ENCODE measurements around the gene DGKG. TPM values are rescaled to one million over a fixed set of nuclear protein-coding genes. Genes with fewer than 3 reads are reported as not detected.

Gene DGKG
- total RNA-seq, 2 experiments from 2014 or later: 0.19 to 0.54 TPM

DNA sequence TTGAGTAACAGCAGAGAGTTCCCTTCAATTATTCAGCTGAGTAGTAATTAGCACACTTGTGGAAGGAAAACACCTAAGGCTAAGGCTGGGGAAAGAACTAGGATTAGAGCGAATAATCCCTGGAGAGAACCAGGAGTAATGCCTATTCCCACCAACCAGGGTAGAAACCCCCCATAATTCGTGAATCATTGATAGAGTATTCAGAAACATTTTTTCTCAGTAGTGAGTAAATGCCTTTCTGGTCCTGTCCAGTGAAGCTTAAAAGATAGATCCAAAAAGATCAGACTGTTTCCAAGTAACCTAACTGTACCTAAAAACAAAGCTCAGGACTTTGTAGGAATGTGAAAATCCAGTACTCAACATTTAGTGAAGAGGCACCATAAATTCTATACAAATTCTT is 71.2 kb downstream of the DGKG start:
- POLR2A ChIA-PET: no interaction called here
- Mint-ChIP-seq H3K9me3 (no peaks in the 10 kb centered on the region), H3K36me3 (no peaks in the 10 kb centered on the region), H3K4me3 (no peak overlapping the region), H3K4me1 (no peaks in the 10 kb centered on the region), H3K27ac (no peak overlapping the region), H3K27me3 (peaks cover 16% of the 10 kb centered on the region)
- DNase-seq: no peak
- no peak for ATAC-seq (ENCODE audit: low read depth)

- DNase-seq (no peak), ATAC-seq (ENCODE audit: low read depth) (no peak)
- Mint-ChIP-seq H3K27me3 (peaks cover 11% of the 10 kb centered on the region), H3K36me3 (no peaks in the 10 kb centered on the region), H3K27ac (no peak overlapping the region), H3K4me1 (no peaks in the 10 kb centered on the region), H3K4me3 (no peak overlapping the region), H3K9me3 (no peaks in the 10 kb centered on the region)
- POLR2A ChIA-PET: no interaction called here
Measured at GRCh38 chr3:186287711-186288110, 74.3 kb downstream of the DGKG start.

DNA sequence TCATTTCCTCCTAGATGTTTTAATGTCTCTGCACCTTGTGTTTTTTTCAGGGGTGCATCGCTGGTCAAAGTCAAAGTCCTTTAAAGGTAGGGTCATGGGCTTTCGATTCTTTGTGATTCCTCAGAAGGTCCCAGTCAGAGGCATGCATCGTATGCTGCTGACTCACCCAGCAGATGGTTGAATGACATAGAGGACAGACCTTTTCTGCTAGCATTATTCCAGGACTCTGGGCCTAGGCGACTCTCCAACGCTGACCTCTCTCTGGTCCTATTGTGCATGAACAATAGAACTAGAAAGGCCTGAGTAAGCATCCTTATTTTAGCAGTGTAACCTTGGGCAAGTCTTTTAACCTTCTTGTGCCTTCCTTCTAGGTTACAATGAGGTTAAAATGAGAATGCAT is 75.9 kb downstream of the DGKG start:
- POLR2A ChIA-PET: no interaction called here
- H3K27ac Mint-ChIP-seq: no peak overlapping the region
- H3K36me3 Mint-ChIP-seq: no peaks in the 10 kb centered on the region
- no peak for ATAC-seq (ENCODE audit: low read depth)
- H3K27me3 Mint-ChIP-seq: peaks cover 11% of the 10 kb centered on the region
- no peak overlapping the region for H3K4me3 Mint-ChIP-seq
- no peaks in the 10 kb centered on the region for H3K4me1 Mint-ChIP-seq
- no peaks in the 10 kb centered on the region for H3K9me3 Mint-ChIP-seq
- DNase-seq: no peak

DNA sequence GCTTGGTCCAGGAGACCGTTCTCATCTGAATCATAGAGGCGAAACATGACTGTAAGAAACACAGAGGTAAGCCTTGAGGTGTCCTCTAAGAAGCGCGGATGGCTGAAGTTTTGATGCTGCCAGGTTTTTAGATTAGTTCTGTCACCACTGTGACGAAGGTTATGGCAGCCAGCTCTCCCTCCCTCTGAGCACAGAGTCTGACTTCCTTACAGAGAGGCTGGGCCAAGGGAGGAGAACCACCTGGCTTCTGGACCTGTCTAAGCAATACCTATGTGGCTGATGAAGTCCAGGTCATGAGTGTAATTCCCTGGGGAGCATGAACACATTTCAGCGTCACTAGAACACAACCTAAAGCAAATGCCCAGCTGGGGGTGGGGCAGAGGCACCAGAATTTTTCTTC is 77.4 kb downstream of the DGKG start:
- Mint-ChIP-seq H3K4me3 (no peak overlapping the region), H3K9me3 (no peaks in the 10 kb centered on the region), H3K36me3 (no peaks in the 10 kb centered on the region), H3K4me1 (no peaks in the 10 kb centered on the region), H3K27me3 (peaks cover 13% of the 10 kb centered on the region), H3K27ac (no peak overlapping the region)
- DNase-seq (no peak), ATAC-seq (ENCODE audit: low read depth) (no peak)
- POLR2A ChIA-PET: no interaction called here

DNA sequence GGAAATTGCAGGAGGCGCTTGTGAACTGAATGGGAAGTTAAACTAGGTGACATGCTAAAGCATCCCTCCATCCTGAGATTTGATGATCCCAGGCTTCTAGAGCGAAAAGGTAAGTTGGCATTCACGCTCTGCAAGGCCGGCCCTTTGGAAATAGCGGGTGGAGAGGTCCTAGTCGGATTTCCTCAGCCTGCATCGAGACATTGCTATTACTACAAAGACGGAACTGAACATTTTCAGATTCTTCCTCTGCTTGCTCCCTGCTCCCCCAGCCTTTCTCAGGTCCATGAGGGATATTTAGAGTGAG is 77.7 kb downstream of the DGKG start:
- POLR2A ChIA-PET: no interaction called here
- Mint-ChIP-seq H3K27me3 (peaks cover 10% of the 10 kb centered on the region), H3K27ac (no peak overlapping the region), H3K4me1 (no peaks in the 10 kb centered on the region), H3K9me3 (no peaks in the 10 kb centered on the region), H3K36me3 (no peaks in the 10 kb centered on the region), H3K4me3 (no peak overlapping the region)
- ATAC-seq (ENCODE audit: low read depth) (no peak), DNase-seq (no peak)

DNA sequence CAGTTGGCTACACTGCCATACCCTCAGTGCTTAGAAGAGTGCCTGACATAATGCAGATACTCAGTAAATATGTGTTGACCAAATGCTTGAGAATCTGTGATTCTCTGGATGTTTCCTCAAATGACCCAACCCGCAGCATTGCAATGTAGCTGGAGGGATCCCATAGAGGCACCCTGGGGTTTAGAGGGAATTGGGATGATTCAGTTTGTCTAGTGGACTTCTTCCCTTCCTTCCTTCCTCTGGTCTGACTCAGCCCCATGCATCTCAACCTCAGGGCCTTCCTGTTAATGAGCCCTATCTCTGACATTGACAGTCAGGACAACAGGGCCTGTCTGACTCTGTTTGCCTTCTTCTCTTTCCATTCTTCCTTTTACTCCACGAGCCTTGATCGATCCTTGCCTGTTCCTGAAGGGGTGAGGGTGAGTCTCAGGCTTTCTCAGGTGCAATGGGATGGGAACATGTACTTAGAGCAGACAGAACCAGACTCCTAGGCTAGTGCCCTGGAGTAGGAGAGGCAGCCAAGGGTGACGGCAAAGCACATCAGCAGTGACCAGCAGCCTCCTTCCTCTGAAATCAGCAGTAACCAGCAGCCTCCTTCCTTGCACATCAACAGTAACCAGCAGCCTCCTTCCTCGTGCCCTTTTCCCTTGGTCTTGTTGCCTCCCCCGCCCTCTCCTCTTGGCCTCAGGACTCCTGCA is 78.2 kb downstream of the DGKG start:
- H3K9me3 Mint-ChIP-seq: no peaks in the 10 kb centered on the region
- POLR2A ChIA-PET: no interaction called here
- no peak for ATAC-seq (ENCODE audit: low read depth)

GRCh38 chr3:186283096-186283495 is 78.9 kb downstream of the DGKG start:
- POLR2A ChIA-PET: no interaction called here
- Mint-ChIP-seq H3K4me1 (no peaks in the 10 kb centered on the region), H3K4me3 (no peak overlapping the region), H3K9me3 (no peaks in the 10 kb centered on the region), H3K27me3 (peaks cover 12% of the 10 kb centered on the region), H3K27ac (no peak overlapping the region), H3K36me3 (no peaks in the 10 kb centered on the region)
- DNase-seq (no peak), ATAC-seq (ENCODE audit: low read depth) (no peak)

More for the DNA sequence above, 78.2 kb downstream of the DGKG start:
- Mint-ChIP-seq H3K4me1 (no peaks in the 10 kb centered on the region), H3K27me3 (peaks cover 10% of the 10 kb centered on the region), H3K4me3 (no peak overlapping the region), H3K36me3 (no peaks in the 10 kb centered on the region), H3K27ac (no peak overlapping the region)
- no peak for DNase-seq

DNA sequence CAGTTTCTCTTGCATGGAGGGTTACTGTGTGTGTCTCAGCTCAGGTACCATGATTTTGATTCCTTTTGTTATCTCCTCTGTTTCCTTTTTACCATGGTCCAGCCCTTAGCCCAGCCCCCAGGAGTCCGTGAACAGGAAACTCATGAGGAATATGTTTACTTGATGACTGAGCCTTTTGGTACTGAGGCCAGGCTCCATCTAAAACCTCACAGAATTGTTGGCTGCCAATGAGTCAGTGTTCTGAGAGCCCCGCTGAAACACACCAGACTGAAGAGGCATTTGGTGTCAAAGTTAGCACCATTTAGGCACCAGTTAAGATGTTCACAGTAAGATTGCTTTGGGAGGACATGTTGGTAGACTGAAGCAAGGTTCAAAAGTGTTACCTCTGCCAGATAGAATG is 80.9 kb downstream of the DGKG start:
- H3K4me1 Mint-ChIP-seq: no peaks in the 10 kb centered on the region

GRCh38 chr3:186280737-186281136 is 81.3 kb downstream of the DGKG start:
- H3K4me1 Mint-ChIP-seq: no peaks in the 10 kb centered on the region
- no peaks in the 10 kb centered on the region for H3K9me3 Mint-ChIP-seq
- no peak overlapping the region for H3K4me3 Mint-ChIP-seq
- H3K36me3 Mint-ChIP-seq: no peaks in the 10 kb centered on the region
- POLR2A ChIA-PET: no interaction called here
- no peak overlapping the region for H3K27ac Mint-ChIP-seq
- DNase-seq: no peak
- H3K27me3 Mint-ChIP-seq: peaks cover 15% of the 10 kb centered on the region
- no peak for ATAC-seq (ENCODE audit: low read depth)

More for the DNA sequence above, 80.9 kb downstream of the DGKG start:
- POLR2A ChIA-PET: no interaction called here
- ATAC-seq (ENCODE audit: low read depth): no peak
- no peaks in the 10 kb centered on the region for H3K36me3 Mint-ChIP-seq
- no peaks in the 10 kb centered on the region for H3K9me3 Mint-ChIP-seq
- H3K27ac Mint-ChIP-seq: no peak overlapping the region
- no peak overlapping the region for H3K4me3 Mint-ChIP-seq
- peaks cover 12% of the 10 kb centered on the region for H3K27me3 Mint-ChIP-seq
- no peak for DNase-seq

DNA sequence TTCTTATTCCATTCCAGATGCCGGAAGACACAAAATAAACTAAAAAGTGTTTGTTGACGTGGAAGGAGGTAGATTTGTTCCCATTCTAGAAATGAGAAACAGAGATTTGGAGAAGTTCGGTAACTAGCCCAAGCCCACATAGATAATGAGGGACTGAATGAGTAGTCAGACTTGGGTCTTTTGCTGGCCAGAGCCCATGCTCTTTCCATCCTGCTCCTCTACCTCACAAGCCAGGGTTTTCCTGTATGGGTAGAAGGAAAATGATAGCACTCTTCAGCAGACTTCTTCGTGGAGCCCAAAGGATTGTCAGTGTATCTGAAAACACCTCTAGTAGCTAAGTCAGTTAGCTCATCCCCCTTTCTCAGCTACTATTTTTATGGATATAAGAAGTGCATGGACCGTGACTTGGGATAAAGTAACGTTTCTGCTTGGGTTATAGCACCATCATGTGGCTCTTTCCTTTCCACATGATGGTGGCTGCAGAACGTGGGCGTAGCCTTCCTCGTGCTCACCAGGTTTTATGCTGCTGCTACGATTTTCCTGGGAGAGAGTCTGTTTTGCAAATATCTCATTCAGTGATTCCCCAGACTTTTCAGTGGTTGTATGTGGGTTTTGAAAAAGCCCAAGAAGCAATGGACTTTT is 84.6 kb downstream of the DGKG start:
- H3K9me3 Mint-ChIP-seq: no peaks in the 10 kb centered on the region
- DNase-seq (no peak), ATAC-seq (ENCODE audit: low read depth) (no peak)
- POLR2A ChIA-PET: no interaction called here
- peaks cover 15% of the 10 kb centered on the region for H3K27me3 Mint-ChIP-seq
- H3K27ac Mint-ChIP-seq: no peak overlapping the region
- no peaks in the 10 kb centered on the region for H3K4me1 Mint-ChIP-seq
- H3K4me3 Mint-ChIP-seq: no peak overlapping the region
- no peaks in the 10 kb centered on the region for H3K36me3 Mint-ChIP-seq

- H3K27ac Mint-ChIP-seq: no peak overlapping the region
- no peak overlapping the region for H3K4me3 Mint-ChIP-seq
- no peaks in the 10 kb centered on the region for H3K4me1 Mint-ChIP-seq
- H3K36me3 Mint-ChIP-seq: no peaks in the 10 kb centered on the region
- H3K27me3 Mint-ChIP-seq: peaks cover 14% of the 10 kb centered on the region
- POLR2A ChIA-PET: no interaction called here
- no peak for ATAC-seq (ENCODE audit: low read depth)
- DNase-seq: no peak
- H3K9me3 Mint-ChIP-seq: no peaks in the 10 kb centered on the region
Measured at GRCh38 chr3:186275436-186275835, 86.6 kb downstream of the DGKG start.

DNA sequence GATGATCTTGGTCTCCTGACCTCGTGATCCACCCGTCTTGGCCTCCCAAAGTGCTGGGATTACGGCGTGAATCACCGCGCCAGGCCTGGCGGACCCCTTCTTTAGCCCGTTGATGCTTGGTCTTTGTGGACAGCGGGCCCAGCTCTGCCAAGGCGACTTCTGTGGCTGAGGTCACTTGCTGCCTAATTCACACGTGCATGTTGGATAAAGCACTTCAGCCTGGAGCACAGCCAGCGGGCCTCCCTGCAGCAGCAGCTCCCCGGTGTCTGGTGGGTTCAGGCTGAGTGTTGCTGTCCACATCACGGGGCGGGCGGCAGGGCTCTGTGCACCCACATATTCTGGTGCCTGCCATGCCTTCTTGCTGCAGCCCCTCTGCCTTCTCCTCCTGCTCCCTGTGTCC is 88.4 kb downstream of the DGKG start:
- ATAC-seq (ENCODE audit: low read depth) (no peak), DNase-seq (no peak)
- H3K4me1 Mint-ChIP-seq: no peaks in the 10 kb centered on the region
- POLR2A ChIA-PET: no interaction called here
- H3K27me3 Mint-ChIP-seq: peaks cover 10% of the 10 kb centered on the region
- no peaks in the 10 kb centered on the region for H3K9me3 Mint-ChIP-seq
- H3K4me3 Mint-ChIP-seq: no peak overlapping the region
- H3K36me3 Mint-ChIP-seq: no peaks in the 10 kb centered on the region
- no peak overlapping the region for H3K27ac Mint-ChIP-seq

DNA sequence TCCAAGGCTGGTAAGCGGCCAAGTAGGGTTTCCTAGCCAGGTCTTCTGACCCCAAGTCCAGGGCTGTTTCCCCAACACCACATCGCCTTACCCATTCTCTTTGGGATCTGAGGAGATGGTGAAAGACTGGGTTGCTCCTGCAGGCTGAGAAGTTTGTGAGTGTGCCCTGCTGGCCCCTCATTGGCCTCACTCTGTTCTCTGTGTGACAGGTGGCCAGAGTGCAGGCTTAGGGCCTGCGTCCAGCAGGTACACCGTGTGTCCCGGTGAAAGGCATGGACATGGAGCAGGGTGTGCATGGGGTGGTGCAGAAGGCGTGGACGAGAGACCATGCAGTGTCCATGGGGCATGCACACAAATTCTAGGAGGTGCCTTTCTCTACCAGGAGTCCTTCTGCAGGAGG is 91.3 kb downstream of the DGKG start:
- H3K27me3 Mint-ChIP-seq: peaks cover 6% of the 10 kb centered on the region
- ATAC-seq (ENCODE audit: low read depth) (no peak), DNase-seq (no peak)
- H3K9me3 Mint-ChIP-seq: no peaks in the 10 kb centered on the region
- H3K27ac Mint-ChIP-seq: no peak overlapping the region
- no peaks in the 10 kb centered on the region for H3K4me1 Mint-ChIP-seq
- POLR2A ChIA-PET: no interaction called here
- H3K36me3 Mint-ChIP-seq: no peaks in the 10 kb centered on the region
- no peak overlapping the region for H3K4me3 Mint-ChIP-seq

DNA sequence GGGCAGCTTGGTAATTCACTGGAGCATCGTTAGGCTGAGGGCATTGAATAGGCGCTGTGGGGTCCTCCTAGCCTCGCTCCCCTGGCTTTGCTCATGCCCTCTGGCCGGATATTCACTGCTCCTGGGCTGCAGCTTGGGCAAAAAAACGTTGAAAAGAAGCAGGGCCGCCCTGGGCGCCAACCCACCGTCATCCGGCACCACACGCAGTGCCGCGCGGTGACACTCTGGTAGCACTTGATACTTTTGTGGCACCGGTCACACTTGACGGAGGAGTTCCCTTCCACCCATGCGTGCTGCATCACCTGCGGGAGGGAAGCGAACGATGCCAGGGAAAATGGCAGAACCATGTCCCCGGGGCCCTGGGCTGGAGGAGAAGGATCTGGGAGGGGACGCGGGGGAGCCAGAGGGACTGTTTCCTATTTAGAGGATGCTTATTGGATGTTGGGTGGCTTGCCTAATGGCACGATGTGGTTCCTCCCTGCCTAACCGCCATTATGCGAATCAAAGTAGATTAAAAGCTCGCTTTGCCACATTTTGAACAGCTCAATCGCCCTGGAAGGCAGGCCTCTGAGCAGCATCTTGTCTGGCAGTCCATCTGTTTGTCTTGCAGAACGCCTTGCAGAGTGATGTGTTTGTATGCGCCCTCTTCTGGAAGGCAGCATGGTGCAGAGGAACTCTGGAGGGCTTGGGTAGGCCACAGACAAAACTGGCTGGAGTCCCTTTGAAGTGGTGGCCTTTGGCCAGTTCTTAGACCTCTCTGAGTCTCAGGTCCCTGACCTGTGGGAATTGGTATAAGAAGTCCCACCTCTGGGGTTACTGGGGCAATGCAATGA is 93.2 kb downstream of the DGKG start:
- no peaks in the 10 kb centered on the region for H3K9me3 Mint-ChIP-seq
- H3K4me3 Mint-ChIP-seq: no peak overlapping the region
- H3K36me3 Mint-ChIP-seq: no peaks in the 10 kb centered on the region
- POLR2A ChIA-PET: no interaction called here
- ATAC-seq (ENCODE audit: low read depth): no peak
- no peaks in the 10 kb centered on the region for H3K4me1 Mint-ChIP-seq
- H3K27ac Mint-ChIP-seq: no peak overlapping the region
- DNase-seq: no peak
- peaks cover 6% of the 10 kb centered on the region for H3K27me3 Mint-ChIP-seq

All from activated naive CD8-positive, alpha-beta T cell treated with anti-CD3 and anti-CD28 coated beads, Interleukin-2, amount 10 ng/mL, durations not matched to agents 7 days and 5 days (primary cell).